IPS-20b (cell line): ENCODE results near the gene TCF19.
"Not testable (repeated sequence)": the region's sequence is repeated elsewhere in the genome, so short reads cannot be mapped to it uniquely, and the experiment has no call there.

Experiments used
- H3K27ac ChIP-seq: one replicate; pipeline ENCODE4 v1.5.1; 2013; ENCODE audit warnings: low read length
- H3K27me3 ChIP-seq: 2 replicates; pipeline ENCODE4 v1.6.1; 2013; ENCODE audit warnings: mild to moderate bottlenecking, low read length, inconsistent platforms; ENCODE audit not compliant: insufficient read depth
- H3K36me3 ChIP-seq: 2 replicates; pipeline ENCODE4 v1.6.1; 2013; ENCODE audit warnings: low read depth, mild to moderate bottlenecking, inconsistent platforms, low read length, moderate library complexity; ENCODE audit not compliant: insufficient read depth
- H3K4me1 ChIP-seq: 2 replicates; pipeline ENCODE4 v1.6.1; 2013; ENCODE audit warnings: mild to moderate bottlenecking, control low read depth, inconsistent platforms, low read length, moderate library complexity; ENCODE audit not compliant: insufficient read depth
- H3K4me3 ChIP-seq: 2 replicates; pipeline ENCODE4 v1.5.1; 2013; ENCODE audit warnings: mild to moderate bottlenecking, low read length, inconsistent platforms
- H3K9ac ChIP-seq: 2 replicates; pipeline ENCODE4 v1.6.1; 2013; ENCODE audit warnings: low read depth, mild to moderate bottlenecking, inconsistent platforms, low read length, moderate library complexity
- H3K9me3 ChIP-seq: 2 replicates; pipeline ENCODE4 v1.6.1; 2013; ENCODE audit warnings: mild to moderate bottlenecking, low read depth, low read length, inconsistent platforms; ENCODE audit not compliant: insufficient read depth

TCF19 gene

DNA sequence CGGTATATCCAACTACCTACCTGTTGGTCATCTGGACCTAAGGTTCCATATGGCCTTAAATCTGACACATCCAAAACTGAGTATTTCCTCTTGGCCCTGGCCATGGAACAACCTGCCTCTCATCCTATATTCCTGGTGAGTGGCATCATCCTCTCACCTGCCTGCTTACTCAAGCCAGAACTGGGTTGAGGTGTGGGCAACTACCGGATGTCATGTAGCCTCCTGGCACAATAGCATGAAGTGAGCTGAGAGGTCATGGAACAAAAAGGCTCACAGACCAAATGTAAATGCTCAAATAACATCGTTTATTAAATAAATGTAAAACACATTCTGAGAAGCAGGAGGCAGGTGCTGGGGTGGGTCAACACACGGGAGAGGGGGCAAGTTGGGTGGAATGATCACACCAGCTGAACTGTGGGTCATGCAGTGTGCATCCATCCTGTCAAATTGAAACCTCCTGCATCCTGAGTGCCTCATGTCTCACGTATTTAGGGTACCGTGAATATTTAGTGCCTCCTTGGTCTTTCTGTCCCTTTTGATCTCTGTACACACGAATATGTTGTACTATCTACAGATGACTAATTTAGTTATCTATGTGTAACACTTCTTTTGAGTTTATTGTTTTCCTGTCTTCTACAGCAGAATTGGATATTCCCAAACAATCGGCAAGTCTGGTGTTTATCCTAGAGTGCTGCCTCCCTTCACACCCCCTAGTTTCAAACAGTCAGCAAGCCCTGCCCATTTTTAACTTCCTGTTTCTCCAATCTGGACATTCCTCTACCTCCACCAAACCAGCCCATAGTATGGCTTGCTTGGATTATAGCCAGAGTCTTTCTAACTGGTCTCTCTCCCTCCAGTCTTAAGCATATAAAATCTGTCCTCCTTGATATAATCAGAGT, 20.0 kb downstream of the TCF19 start:
- Histone ChIP-seq H3K27me3 (no peaks in the 10 kb centered on the region), H3K27ac (no peak overlapping the region), H3K9ac (no peak overlapping the region)

DNA sequence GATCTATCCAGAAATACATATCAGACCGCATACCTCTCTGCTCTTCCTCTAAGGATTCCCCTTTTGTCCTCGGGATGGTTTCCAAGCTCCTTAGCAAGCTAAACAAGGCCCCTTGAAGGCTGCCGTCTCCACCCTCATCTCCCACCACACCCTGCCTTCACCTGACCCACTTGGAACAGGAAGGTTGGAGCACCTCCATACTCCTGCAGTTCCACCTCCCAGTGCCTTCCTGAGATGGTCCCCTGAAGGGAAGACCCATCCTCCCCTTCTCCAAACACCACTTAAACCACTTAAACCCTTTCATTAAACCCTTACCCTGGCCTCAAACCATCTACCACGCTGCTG, 20.6 kb downstream of the TCF19 start:
- H3K36me3 ChIP-seq, result no peaks in the 10 kb centered on the region
- no peaks in the 10 kb centered on the region for H3K27me3 ChIP-seq
- no peak overlapping the region for H3K27ac ChIP-seq
- no peak overlapping the region for H3K4me3 ChIP-seq
- H3K4me1 ChIP-seq, result peaks cover 4% of the 10 kb centered on the region
- no peaks in the 10 kb centered on the region for H3K9me3 ChIP-seq
- H3K9ac ChIP-seq, result no peak overlapping the region

More for the DNA sequence above, 20.0 kb downstream of the TCF19 start:
- no peak overlapping the region for H3K4me3 ChIP-seq
- H3K4me1 ChIP-seq, result peaks cover 9% of the 10 kb centered on the region
- H3K36me3 ChIP-seq, result no peaks in the 10 kb centered on the region
- no peaks in the 10 kb centered on the region for H3K9me3 ChIP-seq

GRCh38 chr6:31179896-31180295, 21.5 kb downstream of the TCF19 start:
- Histone ChIP-seq H3K9me3 (no peaks in the 10 kb centered on the region), H3K27me3 (no peaks in the 10 kb centered on the region), H3K4me3 (no peak overlapping the region), H3K4me1 (peaks cover 3% of the 10 kb centered on the region; the same call in 1 of the 2 replicates), H3K27ac (no peak overlapping the region), H3K36me3 (no peaks in the 10 kb centered on the region), H3K9ac (no peak overlapping the region)

- no peaks in the 10 kb centered on the region for H3K9me3 ChIP-seq
- no peaks in the 10 kb centered on the region for H3K36me3 ChIP-seq
- no peak overlapping the region for H3K9ac ChIP-seq
- H3K4me3 ChIP-seq, result no peak overlapping the region
- H3K27me3 ChIP-seq, result no peaks in the 10 kb centered on the region
- H3K4me1 ChIP-seq, result peaks cover 3% of the 10 kb centered on the region
- H3K27ac ChIP-seq, result no peak overlapping the region
These were observed 22.1 kb downstream of the TCF19 start for GRCh38 chr6:31180500-31180899.

DNA sequence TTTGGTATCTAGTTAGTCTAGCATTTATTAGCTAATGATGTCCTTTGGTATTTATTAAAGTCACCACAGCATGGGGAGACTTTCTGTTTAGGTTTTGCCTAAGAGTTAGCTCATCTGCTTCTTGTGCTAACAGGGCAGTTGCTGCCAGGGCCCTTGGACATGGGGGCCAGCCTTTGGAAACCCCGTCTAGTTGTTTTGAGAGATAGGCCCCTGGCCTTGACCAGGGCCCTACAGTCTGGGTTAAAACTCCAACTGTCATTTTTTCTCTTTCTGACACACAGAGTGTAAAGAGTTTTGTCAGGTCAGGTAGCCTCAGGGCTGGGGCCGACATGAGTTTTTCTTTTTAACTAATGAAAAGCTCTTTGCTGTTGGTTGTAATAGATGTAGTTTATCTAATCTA, 24.9 kb downstream of the TCF19 start:
- not testable (repeated sequence) for H3K9ac ChIP-seq, H3K36me3 ChIP-seq, H3K9me3 ChIP-seq, H3K4me3 ChIP-seq, H3K27me3 ChIP-seq, H3K4me1 ChIP-seq, H3K27ac ChIP-seq

- not testable (repeated sequence) for H3K36me3 ChIP-seq, H3K4me1 ChIP-seq, H3K9me3 ChIP-seq, H3K4me3 ChIP-seq, H3K9ac ChIP-seq, H3K27me3 ChIP-seq, H3K27ac ChIP-seq
These were observed 25.5 kb downstream of the TCF19 start for GRCh38 chr6:31183859-31184258.

DNA sequence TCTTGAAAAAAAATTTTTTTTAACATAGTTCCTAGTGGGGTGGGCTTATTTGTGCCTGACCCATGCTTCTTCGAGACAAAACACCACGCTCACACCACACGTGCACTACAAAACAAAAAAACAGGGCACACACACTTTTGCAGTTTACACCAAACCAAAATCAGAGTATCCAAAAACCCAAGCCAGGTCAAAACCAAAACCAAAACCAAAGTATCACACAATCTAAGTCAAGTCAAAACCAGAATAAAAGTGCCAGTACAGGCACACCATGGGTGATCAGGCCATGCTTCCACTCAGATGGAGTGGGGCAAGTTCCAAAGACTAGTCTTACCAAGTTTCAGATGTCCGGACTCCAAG, 27.3 kb downstream of the TCF19 start:
- H3K36me3 ChIP-seq, H3K27ac ChIP-seq, H3K9me3 ChIP-seq, H3K4me3 ChIP-seq, H3K4me1 ChIP-seq, H3K27me3 ChIP-seq, H3K9ac ChIP-seq: not testable (repeated sequence)

GRCh38 chr6:31186052-31186734, 27.8 kb downstream of the TCF19 start:
- H3K9ac ChIP-seq, result no peak overlapping the region
- no peak overlapping the region for H3K27ac ChIP-seq
- H3K27me3 ChIP-seq, result no peaks in the 10 kb centered on the region
- no peaks in the 10 kb centered on the region for H3K9me3 ChIP-seq
- H3K4me3 ChIP-seq, result no peak overlapping the region
- no peaks in the 10 kb centered on the region for H3K36me3 ChIP-seq
- H3K4me1 ChIP-seq, result peaks cover 3% of the 10 kb centered on the region; the same call in 1 of the 2 replicates

DNA sequence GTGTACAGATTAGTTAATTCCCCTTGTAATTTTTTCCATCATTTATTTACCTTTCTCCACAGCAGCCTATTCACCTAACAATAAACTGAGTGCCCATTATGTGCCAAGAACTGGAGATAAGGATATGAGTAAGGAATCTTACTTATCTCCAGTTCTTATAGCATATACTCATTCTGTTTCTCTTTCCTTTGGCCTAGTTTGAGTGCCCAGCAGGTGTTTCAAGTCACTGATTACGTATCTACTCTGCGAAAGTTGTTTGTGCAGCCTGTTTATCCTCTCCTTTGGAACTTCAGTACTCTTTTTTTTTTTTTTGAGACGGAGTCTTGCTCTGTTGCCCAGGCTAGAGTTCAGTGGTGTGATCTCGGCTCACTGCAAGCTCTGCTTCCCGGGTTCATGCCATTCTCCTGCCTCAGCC, 29.4 kb downstream of the TCF19 start:
- no peaks in the 10 kb centered on the region for H3K9me3 ChIP-seq
- H3K36me3 ChIP-seq, result no peaks in the 10 kb centered on the region
- no peaks in the 10 kb centered on the region for H3K27me3 ChIP-seq
- H3K9ac ChIP-seq, result no peak overlapping the region
- no peak overlapping the region for H3K27ac ChIP-seq
- H3K4me3 ChIP-seq, result no peak overlapping the region
- peaks cover 3% of the 10 kb centered on the region; the same call in 1 of the 2 replicates for H3K4me1 ChIP-seq

DNA sequence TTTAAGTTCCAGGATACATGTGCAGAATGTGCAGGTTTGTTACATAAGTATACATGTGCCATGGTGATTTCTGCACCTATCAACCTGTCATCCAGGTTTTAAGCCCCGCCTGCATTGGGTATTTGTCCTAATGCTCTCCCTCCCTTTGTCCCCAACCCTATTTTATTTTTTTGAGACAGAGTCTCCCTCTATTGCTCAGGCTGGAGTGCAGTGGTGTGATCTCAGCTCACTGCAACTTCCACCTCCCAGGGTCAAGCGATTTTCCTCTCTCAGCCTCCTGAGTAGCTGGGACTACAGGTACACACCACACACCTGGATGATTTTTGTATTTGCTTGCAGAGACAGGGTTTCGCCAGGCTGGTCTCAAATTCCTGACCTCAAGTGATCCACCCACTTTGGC, 30.8 kb downstream of the TCF19 start:
- H3K27me3 ChIP-seq, H3K9ac ChIP-seq, H3K4me3 ChIP-seq, H3K36me3 ChIP-seq, H3K4me1 ChIP-seq, H3K27ac ChIP-seq, H3K9me3 ChIP-seq: not testable (repeated sequence)

DNA sequence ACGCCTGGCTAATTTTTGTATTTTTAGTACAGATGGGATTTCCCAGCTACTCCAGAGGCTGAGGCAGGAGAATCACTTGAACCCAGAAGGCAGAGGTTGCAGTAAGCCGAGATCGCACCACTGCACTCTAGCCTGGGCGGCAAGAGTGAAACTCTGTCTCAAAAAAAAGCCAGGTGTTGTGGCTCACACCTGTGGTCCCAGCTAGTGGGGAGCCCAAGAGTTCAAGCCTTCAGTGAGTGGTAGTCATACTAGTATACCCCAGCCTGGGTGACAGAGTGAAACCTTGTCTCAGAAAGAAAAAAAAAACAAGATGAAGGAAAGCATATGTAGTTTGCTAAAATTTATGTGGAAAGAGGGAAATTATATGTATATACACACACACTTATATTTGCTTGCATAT, 32.1 kb downstream of the TCF19 start:
- Histone ChIP-seq H3K9me3 (no peaks in the 10 kb centered on the region), H3K4me3 (no peak overlapping the region), H3K27ac (no peak overlapping the region), H3K9ac (no peak overlapping the region), H3K4me1 (no peaks in the 10 kb centered on the region; the same call in 1 of the 2 replicates), H3K36me3 (no peaks in the 10 kb centered on the region), H3K27me3 (no peaks in the 10 kb centered on the region)

- H3K9me3 ChIP-seq, result not testable (repeated sequence)
These were observed 34.2 kb downstream of the TCF19 start for GRCh38 chr6:31192431-31193105.

More at GRCh38 chr6:31192431-31193105, 34.2 kb downstream of the TCF19 start:
- H3K4me1 ChIP-seq, H3K27me3 ChIP-seq, H3K27ac ChIP-seq, H3K4me3 ChIP-seq, H3K9ac ChIP-seq, H3K36me3 ChIP-seq: not testable (repeated sequence)
